Liver (tissue), 9 donors: ENCODE results near the gene PIKFYVE. TPM values are rescaled to one million over a fixed set of nuclear protein-coding genes. Genes with fewer than 3 reads are reported as not detected.
A peak's percentile ranks its signal among the peaks of the same experiment; 100 is the strongest.

Experiments
- DNase-seq: peaks from one replicate; pipeline ENCODE4 v3.0.0-alpha.2; 2017; ENCODE audit warnings: low spot score
- H3K27ac ChIP-seq, 2 donors: one replicate each; pipeline ENCODE4 v1.7.0; 2013; ENCODE audit warnings: inconsistent platforms in 2 of 2, low read length in 2 of 2, control low read depth in 1 of 2, low read depth in 1 of 2, mild to moderate bottlenecking in 1 of 2
- H3K27me3 ChIP-seq, 4 donors: one replicate each; pipeline versions ENCODE4 v1.6.1 to v1.7.0; 2013; ENCODE audit warnings: low read length in 3 of 4, inconsistent platforms in 1 of 4, mild to moderate bottlenecking in 1 of 4, moderate library complexity in 1 of 4; ENCODE audit not compliant: control insufficient read depth in 4 of 4, insufficient read depth in 4 of 4
- H3K36me3 ChIP-seq, 4 donors: one replicate each; pipeline versions ENCODE4 v1.6.1 to v1.7.0; 2013; ENCODE audit warnings: low read length in 3 of 4, mild to moderate bottlenecking in 3 of 4, low read depth in 1 of 4, moderate library complexity in 1 of 4; ENCODE audit not compliant: control insufficient read depth in 4 of 4, insufficient read depth in 3 of 4
- H3K4me1 ChIP-seq, 4 donors: one replicate each; pipeline versions ENCODE4 v1.6.1 to v1.7.0; 2013; ENCODE audit warnings: low read length in 3 of 4, mild to moderate bottlenecking in 3 of 4, moderate library complexity in 1 of 4; ENCODE audit not compliant: control insufficient read depth in 4 of 4, insufficient read depth in 4 of 4
- H3K4me3 ChIP-seq, 3 donors: one replicate each; pipeline versions ENCODE4 v1.6.1 to v1.7.0; 2013; ENCODE audit warnings: low read length in 3 of 3, control low read depth in 1 of 3, low read depth in 1 of 3, mild to moderate bottlenecking in 1 of 3
- H3K9ac ChIP-seq, 2 donors: one replicate each; pipeline ENCODE4 v1.7.0; 2013; ENCODE audit warnings: low read length in 2 of 2, mild to moderate bottlenecking in 2 of 2, moderate library complexity in 2 of 2, control low read depth in 1 of 2, low read depth in 1 of 2
- H3K9me3 ChIP-seq, 4 donors: one replicate each; pipeline versions ENCODE4 v1.6.1 to v1.7.0; 2013; ENCODE audit warnings: low read length in 3 of 4; ENCODE audit not compliant: control insufficient read depth in 4 of 4
- EGR1 ChIP-seq, 2 donors: IDR thresholded peaks; 2 replicates each; pipeline ENCODE4 v1.6.1; 2016 to 2018; ENCODE audit warnings: antibody characterized with exemption in 2 of 2, low read depth in 2 of 2
- FOXA1 ChIP-seq: IDR thresholded peaks from 2 replicates; pipeline ENCODE4 v1.6.1; 2016; ENCODE audit warnings: antibody characterized with exemption
- GABPA ChIP-seq, 2 donors: IDR thresholded peaks in 1 of 2; conservative IDR thresholded peaks in 1 of 2; 2 replicates each; pipeline ENCODE4 v1.6.1; 2016; ENCODE audit warnings: antibody characterized with exemption in 2 of 2, mild to moderate bottlenecking in 1 of 2, moderate library complexity in 1 of 2
- HNF4A ChIP-seq, 2 donors: conservative IDR thresholded peaks; 2 replicates each; pipeline ENCODE4 v1.6.1; 2016; ENCODE audit warnings: antibody characterized with exemption in 2 of 2, mild to moderate bottlenecking in 2 of 2
- HNF4G ChIP-seq: IDR thresholded peaks from 2 replicates; pipeline ENCODE4 v1.6.1; 2016; ENCODE audit warnings: antibody characterized with exemption
- NR2F2 ChIP-seq: IDR thresholded peaks from 2 replicates; pipeline ENCODE4 v1.6.1; 2016; ENCODE audit warnings: antibody characterized with exemption
- RAD21 ChIP-seq, 2 donors: IDR thresholded peaks; 2 replicates each; pipeline ENCODE4 v1.6.1; 2016; ENCODE audit warnings: antibody characterized with exemption in 2 of 2, mild to moderate bottlenecking in 2 of 2
- SP1 ChIP-seq: IDR thresholded peaks from 2 replicates; pipeline ENCODE4 v1.6.1; 2018; ENCODE audit warnings: antibody characterized with exemption, mild to moderate bottlenecking
- TAF1 ChIP-seq: conservative IDR thresholded peaks from 2 replicates; pipeline ENCODE4 v1.6.1; 2016; ENCODE audit warnings: antibody characterized with exemption, mild to moderate bottlenecking
- YY1 ChIP-seq: IDR thresholded peaks from 2 replicates; pipeline ENCODE4 v1.6.1; 2016; ENCODE audit warnings: antibody characterized with exemption, mild to moderate bottlenecking
- WGBS: extraction: QIAGEN DNeasy Blood & Tissue Kit; methylation state at CpG from one replicate; pipeline ENCODE4 v1.1.7; 2013; 5-methylcytosine and 5-hydroxymethylcytosine counted together
- polyA plus RNA-seq, 2 donors: library from polyadenylated mRNA; stranded (reverse) in 1 of 2; unstranded in 1 of 2; fragments of 200-250 nt in 1 of 2; fragments of >200 nt in 1 of 2; fragmentation: Nextera tagmentation in 1 of 2; extraction: Ambion mirVana in 1 of 2; gene quantifications; one replicate each; pipeline versions ENCODE4 v1.2.1 to v1.2.3, GENCODE V29; 2013 to 2015
- total RNA-seq, 2 donors: library from RNA; depleted of rRNA; stranded (reverse); fragments of >200 nt; gene quantifications; one replicate each; pipeline ENCODE4 v1.2.3, GENCODE V29; 2014
- TF ChIP-seq, protein P1 (sequence below): IDR thresholded peaks from 2 replicates; pipeline ENCODE4 v1.6.1; 2016; ENCODE audit warnings: antibody characterized with exemption
- TF ChIP-seq, protein P2 (sequence below): IDR thresholded peaks from 2 replicates; pipeline ENCODE4 v1.6.1; 2016; ENCODE audit warnings: antibody characterized with exemption, mild to moderate bottlenecking
- donor health status: healthy.
- donor health status: healthy.
- donor health status: healthy.
- donor health status: healthy.
- donor health status: healthy.

The PIKFYVE gene
- total and polyA plus RNA-seq, 4 donors = 3.5 to 23.1 (median 9.1) TPM

DNA sequence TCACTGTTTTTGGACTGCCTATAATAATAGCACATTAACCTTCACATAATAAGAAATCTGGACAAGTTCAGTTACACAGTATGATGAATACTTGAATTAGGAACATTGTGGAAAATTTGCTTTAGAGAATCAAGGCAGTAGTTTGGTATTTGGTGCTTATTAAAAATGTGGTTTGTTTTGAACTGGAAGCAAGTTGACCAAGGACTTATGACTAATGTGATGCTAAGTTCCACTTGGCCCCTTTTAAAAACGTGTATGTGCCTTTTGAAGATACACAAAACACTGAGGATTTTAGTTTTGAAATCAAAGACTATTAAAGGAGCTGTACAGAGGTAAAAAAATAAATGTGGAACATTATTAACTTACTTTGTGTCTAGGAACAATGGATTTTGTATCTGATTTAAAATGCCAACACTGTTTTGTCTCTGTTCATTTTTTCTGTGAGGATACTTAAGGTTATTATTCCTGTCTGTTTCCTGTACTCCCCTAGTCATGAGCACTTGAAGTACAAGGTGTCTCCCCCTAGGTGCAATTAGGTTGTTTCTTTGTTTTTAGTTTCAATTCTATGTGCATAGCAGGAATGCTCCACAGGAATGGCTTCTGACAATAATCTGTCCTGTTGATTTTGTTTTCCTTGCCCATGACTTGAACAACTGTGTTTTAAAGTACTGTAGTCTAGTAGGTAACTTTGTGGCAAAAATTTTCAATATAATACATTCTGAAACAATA, 91.0 kb downstream of the PIKFYVE start:
- Histone ChIP-seq H3K36me3 (peaks cover 0 to 13% (median 8%) of the 10 kb centered on the region in 4 donors), H3K27ac (no peak overlapping the region), H3K9me3 (peaks cover 0 to 2% (median 0%) of the 10 kb centered on the region in 4 donors), H3K9ac (no peak overlapping the region), H3K27me3 (no peaks in the 10 kb centered on the region), H3K4me3 (no peak overlapping the region), H3K4me1 (peaks cover 8 to 44% (median 32%) of the 10 kb centered on the region in 4 donors)
- TF ChIP-seq YY1 = no peak
- TF ChIP-seq, protein P1, sequence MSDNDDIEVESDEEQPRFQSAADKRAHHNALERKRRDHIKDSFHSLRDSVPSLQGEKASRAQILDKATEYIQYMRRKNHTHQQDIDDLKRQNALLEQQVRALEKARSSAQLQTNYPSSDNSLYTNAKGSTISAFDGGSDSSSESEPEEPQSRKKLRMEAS = no peak
- no peak for TF ChIP-seq NR2F2
- no peak for TF ChIP-seq FOXA1
- TF ChIP-seq EGR1 (IDR thresholded peaks at IDR 0.05; ENCODE audit: low read depth in 2 of 2) = no peak
- WGBS = 15% methylated on average over 1 of the region's 1 CpG
- no peak for DNase-seq

DNA sequence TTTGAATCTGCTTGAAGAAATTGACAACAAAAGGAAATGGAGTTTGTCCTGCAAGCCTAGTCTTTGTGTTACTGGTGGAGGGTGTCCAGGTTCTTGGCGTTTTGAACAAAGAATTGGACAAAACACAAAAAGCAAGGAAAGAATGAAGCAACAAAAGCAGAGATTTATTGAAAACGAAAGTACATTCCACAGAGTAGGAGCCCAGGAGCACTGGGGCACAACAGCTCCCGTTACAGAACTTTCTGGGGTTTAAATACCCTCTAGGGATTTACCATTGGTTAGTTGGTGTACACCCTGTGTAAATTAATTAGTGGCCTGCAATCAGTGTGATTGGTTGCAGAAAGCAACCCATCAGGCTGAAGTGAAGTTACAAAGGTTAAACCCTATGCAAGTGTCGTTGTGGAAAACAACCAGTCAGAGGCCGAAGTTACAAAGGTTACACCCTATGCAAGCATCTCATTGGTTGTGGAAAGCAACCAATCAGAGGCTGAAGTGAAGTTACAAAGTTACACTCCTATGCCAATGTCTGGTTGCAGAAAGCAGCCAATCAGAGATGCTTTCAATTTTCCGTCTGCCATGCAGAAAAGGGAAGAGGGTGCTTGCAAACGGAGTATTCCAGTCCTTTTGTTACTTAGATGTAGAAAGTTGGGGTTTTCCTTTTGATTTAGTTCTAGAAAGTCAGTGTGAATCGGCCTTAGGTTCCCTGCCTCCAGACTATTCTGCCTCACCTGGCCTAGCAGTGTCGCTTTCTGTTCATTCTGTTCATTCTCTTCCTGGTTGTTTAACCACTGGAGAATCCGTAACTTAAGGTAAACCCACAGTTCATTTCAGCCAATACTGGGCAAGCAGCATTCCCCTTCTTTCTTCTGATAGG, 92.9 kb downstream of the PIKFYVE start:
- H3K27ac ChIP-seq = peak overlapping the region in 1 of 2 donors; percentile 7
- H3K9ac ChIP-seq = no peak overlapping the region
- no peak for DNase-seq
- H3K4me1 ChIP-seq = peaks cover 6 to 35% (median 25%) of the 10 kb centered on the region in 4 donors
- peaks cover 0 to 2% (median 0%) of the 10 kb centered on the region in 4 donors for H3K9me3 ChIP-seq
- TF ChIP-seq, protein P2, sequence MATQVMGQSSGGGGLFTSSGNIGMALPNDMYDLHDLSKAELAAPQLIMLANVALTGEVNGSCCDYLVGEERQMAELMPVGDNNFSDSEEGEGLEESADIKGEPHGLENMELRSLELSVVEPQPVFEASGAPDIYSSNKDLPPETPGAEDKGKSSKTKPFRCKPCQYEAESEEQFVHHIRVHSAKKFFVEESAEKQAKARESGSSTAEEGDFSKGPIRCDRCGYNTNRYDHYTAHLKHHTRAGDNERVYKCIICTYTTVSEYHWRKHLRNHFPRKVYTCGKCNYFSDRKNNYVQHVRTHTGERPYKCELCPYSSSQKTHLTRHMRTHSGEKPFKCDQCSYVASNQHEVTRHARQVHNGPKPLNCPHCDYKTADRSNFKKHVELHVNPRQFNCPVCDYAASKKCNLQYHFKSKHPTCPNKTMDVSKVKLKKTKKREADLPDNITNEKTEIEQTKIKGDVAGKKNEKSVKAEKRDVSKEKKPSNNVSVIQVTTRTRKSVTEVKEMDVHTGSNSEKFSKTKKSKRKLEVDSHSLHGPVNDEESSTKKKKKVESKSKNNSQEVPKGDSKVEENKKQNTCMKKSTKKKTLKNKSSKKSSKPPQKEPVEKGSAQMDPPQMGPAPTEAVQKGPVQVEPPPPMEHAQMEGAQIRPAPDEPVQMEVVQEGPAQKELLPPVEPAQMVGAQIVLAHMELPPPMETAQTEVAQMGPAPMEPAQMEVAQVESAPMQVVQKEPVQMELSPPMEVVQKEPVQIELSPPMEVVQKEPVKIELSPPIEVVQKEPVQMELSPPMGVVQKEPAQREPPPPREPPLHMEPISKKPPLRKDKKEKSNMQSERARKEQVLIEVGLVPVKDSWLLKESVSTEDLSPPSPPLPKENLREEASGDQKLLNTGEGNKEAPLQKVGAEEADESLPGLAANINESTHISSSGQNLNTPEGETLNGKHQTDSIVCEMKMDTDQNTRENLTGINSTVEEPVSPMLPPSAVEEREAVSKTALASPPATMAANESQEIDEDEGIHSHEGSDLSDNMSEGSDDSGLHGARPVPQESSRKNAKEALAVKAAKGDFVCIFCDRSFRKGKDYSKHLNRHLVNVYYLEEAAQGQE = no peak
- TF ChIP-seq HNF4A (conservative IDR thresholded peaks at IDR 0.05) = peak; percentile 35 to 50
- H3K27me3 ChIP-seq = no peaks in the 10 kb centered on the region
- H3K4me3 ChIP-seq = no peak overlapping the region
- peaks cover 0 to 7% (median 2%) of the 10 kb centered on the region in 4 donors for H3K36me3 ChIP-seq
- 73% methylated on average over 10 of the region's 10 CpGs for WGBS

DNA sequence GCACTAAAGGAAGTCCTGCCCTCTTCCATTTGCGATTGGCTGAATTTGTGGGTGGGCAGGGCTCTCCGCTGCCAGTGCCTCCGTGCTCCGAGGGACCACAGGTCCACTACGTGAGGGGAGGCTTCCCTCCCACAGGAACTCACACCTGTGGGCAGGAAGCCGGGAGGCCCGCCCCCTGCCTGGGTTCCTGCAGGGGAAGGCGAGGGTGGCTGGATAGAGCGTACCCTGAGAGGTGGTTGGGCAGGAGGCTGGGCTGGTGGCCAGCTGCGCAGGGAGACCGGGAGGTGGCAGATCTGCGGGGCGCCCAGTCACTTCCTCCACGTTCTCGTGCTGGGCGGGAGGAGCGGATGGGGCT, 93.6 kb downstream of the PIKFYVE start:
- H3K4me1 ChIP-seq = peaks cover 6 to 29% (median 21%) of the 10 kb centered on the region in 4 donors
- no peak overlapping the region for H3K4me3 ChIP-seq
- DNase-seq = no peak
- 92% methylated on average over 17 of the region's 17 CpGs for WGBS
- H3K9me3 ChIP-seq = peaks cover 0 to 2% (median 0%) of the 10 kb centered on the region in 4 donors
- no peak overlapping the region for H3K9ac ChIP-seq
- peaks cover 0 to 7% (median 2%) of the 10 kb centered on the region in 4 donors for H3K36me3 ChIP-seq
- H3K27me3 ChIP-seq = no peaks in the 10 kb centered on the region
- H3K27ac ChIP-seq = no peak overlapping the region
- TF ChIP-seq, protein P1 = no peak
- TF ChIP-seq SP1 (no peak), FOXA1 (no peak), EGR1 (IDR thresholded peaks at IDR 0.05; ENCODE audit: low read depth in 2 of 2) (no peak), TAF1 (no peak), YY1 (no peak), NR2F2 (no peak), GABPA (IDR thresholded peaks at IDR 0.05 in 1 of 2, conservative IDR thresholded peaks at IDR 0.05 in 1 of 2) (no peak), HNF4G (no peak), RAD21 (IDR thresholded peaks at IDR 0.05) (no peak)
